IMR-90 (cell line): Measurements from ENCODE around the gene ZFR. TPM values are rescaled to one million over a fixed set of nuclear protein-coding genes. Genes with fewer than 3 reads are reported as not detected.

Experiments used
- ATAC-seq: fragments of 200-7000 bp; cut with Tn5 transposase; 2 replicates; pipeline ENCODE4 v1.9.1; 2020; ENCODE audit warnings: low read depth, mild to moderate bottlenecking, moderate library complexity
- BruUV-seq: library from RNA; stranded (reverse); fragments of 400-500 nt; replicated peaks from 2 replicates; lab custom pipeline; 2021; lab: Mats Ljungman, UMichigan
- CTCF ChIA-PET: fragments of 300-600 bp; formaldehyde crosslinking; extraction: SDS; loops from one replicate; lab custom pipeline; 2021; ENCODE audit warnings: antibody characterized with exemption; lab: Yijun Ruan, JAX
- POLR2A ChIA-PET: fragments of 300-600 bp; sonication (Branson Sonifier 250); formaldehyde crosslinking; loops from one replicate; lab custom pipeline; 2022; ENCODE audit warnings: antibody characterized with exemption; ENCODE audit not compliant: unreplicated experiment; lab: Charles Lee
- DNase-seq: peaks from one replicate; pipeline ENCODE4 v3.0.0; 2013
- H2AFZ ChIP-seq: replicated peaks from 2 replicates; pipeline ENCODE3; 2013; ENCODE audit warnings: low read length, mild to moderate bottlenecking; ENCODE audit not compliant: poor library complexity
- H2AK5ac ChIP-seq: 2 replicates; pipeline ENCODE4 v1.6.1; 2013; ENCODE audit warnings: low read depth, low read length, inconsistent platforms
- H2AK9ac ChIP-seq: replicated peaks from 2 replicates; pipeline ENCODE3; 2013; ENCODE audit warnings: mild to moderate bottlenecking, low read depth, low read length, moderate library complexity; ENCODE audit not compliant: poor library complexity
- H2BK120ac ChIP-seq: 2 replicates; pipeline ENCODE4 v1.6.1; 2013; ENCODE audit warnings: low read depth, low read length, inconsistent platforms
- H2BK15ac ChIP-seq: 3 replicates; pipeline ENCODE4 v1.6.1; 2013; ENCODE audit warnings: low read depth, low read length, inconsistent platforms
- H2BK20ac ChIP-seq: 2 replicates; pipeline ENCODE4 v1.6.1; 2013; ENCODE audit warnings: low read depth, mild to moderate bottlenecking, inconsistent platforms, low read length, moderate library complexity
- H2BK5ac ChIP-seq: 2 replicates; pipeline ENCODE4 v1.6.1; 2013; ENCODE audit warnings: mild to moderate bottlenecking, low read depth, low read length, inconsistent platforms; ENCODE audit not compliant: poor library complexity, severe bottlenecking
- H3K14ac ChIP-seq: replicated peaks from 2 replicates; pipeline ENCODE4 v1.6.1; 2013; ENCODE audit warnings: low read depth, low read length, inconsistent platforms
- H3K18ac ChIP-seq: 2 replicates; pipeline ENCODE4 v1.6.1; 2013; ENCODE audit warnings: low read depth, low read length, control low read depth
- H3K23ac ChIP-seq: 2 replicates; pipeline ENCODE4 v1.6.1; 2013; ENCODE audit warnings: low read depth, low read length, inconsistent platforms
- H3K27ac ChIP-seq: 2 replicates; pipeline ENCODE4 v1.5.1; 2013; ENCODE audit warnings: mild to moderate bottlenecking, control low read depth, low read length; ENCODE audit not compliant: insufficient read depth
- H3K27me3 ChIP-seq: 2 replicates; pipeline ENCODE4 v1.6.1; 2013; ENCODE audit warnings: low read length; ENCODE audit not compliant: control insufficient read depth, insufficient read depth
- H3K36me3 ChIP-seq: 2 replicates; pipeline ENCODE4 v1.6.1; 2013; ENCODE audit warnings: low read length, mixed read lengths; ENCODE audit not compliant: control insufficient read depth, insufficient read depth
- H3K4ac ChIP-seq: 2 replicates; pipeline ENCODE4 v1.6.1; 2013; ENCODE audit warnings: low read depth, low read length, inconsistent platforms
- H3K4me1 ChIP-seq: 2 replicates; pipeline ENCODE4 v1.6.1; 2013; ENCODE audit warnings: low read length, mixed read lengths; ENCODE audit not compliant: control insufficient read depth, insufficient read depth
- H3K4me2 ChIP-seq: 2 replicates; pipeline ENCODE4 v1.6.1; 2013; ENCODE audit warnings: low read depth, mild to moderate bottlenecking, control low read depth, low read length, moderate library complexity
- H3K4me3 ChIP-seq: 2 replicates; pipeline ENCODE4 v1.5.1; 2013; ENCODE audit warnings: low read depth, mild to moderate bottlenecking, control low read depth, low read length, moderate library complexity; ENCODE audit not compliant: insufficient read depth
- H3K56ac ChIP-seq: 2 replicates; pipeline ENCODE4 v1.6.1; 2013; ENCODE audit warnings: low read length, inconsistent platforms; ENCODE audit not compliant: insufficient read depth; ENCODE audit errors: extremely low read depth
- H3K79me1 ChIP-seq, 2 experiments: 2 replicates each; pipeline ENCODE4 v1.6.1; 2013; ENCODE audit warnings: low read length in 2 of 2, inconsistent platforms in 1 of 2, low read depth in 1 of 2
- H3K9ac ChIP-seq: 2 replicates; pipeline ENCODE4 v1.6.1; 2013; ENCODE audit warnings: low read depth, low read length, control low read depth
- H3K9me1 ChIP-seq: 2 replicates; pipeline ENCODE4 v1.6.1; 2013; ENCODE audit warnings: low read length, inconsistent platforms; ENCODE audit not compliant: insufficient read depth
- H3K9me3 ChIP-seq: 2 replicates; pipeline ENCODE4 v1.6.1; 2013; ENCODE audit warnings: low read length; ENCODE audit not compliant: control insufficient read depth, insufficient read depth
- H4K20me1 ChIP-seq: 2 replicates; pipeline ENCODE4 v1.6.1; 2013; ENCODE audit warnings: low read length, inconsistent platforms; ENCODE audit not compliant: insufficient read depth
- H4K5ac ChIP-seq: 2 replicates; pipeline ENCODE4 v1.6.1; 2013; ENCODE audit warnings: mild to moderate bottlenecking, low read depth, low read length, control low read depth
- H4K8ac ChIP-seq, 2 experiments: 2 replicates each; pipeline ENCODE4 v1.6.1; 2013; ENCODE audit warnings: low read depth in 2 of 2, low read length in 2 of 2, control low read depth in 1 of 2, inconsistent platforms in 1 of 2
- H4K91ac ChIP-seq: 2 replicates; pipeline ENCODE4 v1.6.1; 2013; ENCODE audit warnings: low read depth, low read length, inconsistent platforms; ENCODE audit not compliant: insufficient read depth
- BHLHE40 ChIP-seq: fragments of 150-350 bp; IDR thresholded peaks from 2 replicates; pipeline ENCODE4 v1.6.1; 2016; ENCODE audit warnings: mild to moderate bottlenecking, low read depth, low read length
- CEBPB ChIP-seq: IDR thresholded peaks from 2 replicates; pipeline ENCODE4 v1.6.1; 2012; ENCODE audit warnings: low read depth, low read length, improper control_type of control experiment
- CHD1 ChIP-seq: IDR thresholded peaks from 2 replicates; pipeline ENCODE4 v1.6.1; 2012; ENCODE audit warnings: low read depth, low read length, improper control_type of control experiment
- FOS ChIP-seq: fragments of 150-350 bp; IDR thresholded peaks from 2 replicates; pipeline ENCODE4 v1.6.1; 2016; ENCODE audit warnings: low read depth, low read length
- MAFK ChIP-seq: IDR thresholded peaks from 2 replicates; pipeline ENCODE4 v1.6.1; 2012; ENCODE audit warnings: low read depth, low read length, improper control_type of control experiment
- MAZ ChIP-seq: IDR thresholded peaks from 2 replicates; pipeline ENCODE4 v1.6.1; 2012; ENCODE audit warnings: low read depth, mild to moderate bottlenecking, low read length, improper control_type of control experiment, moderate library complexity, borderline replicate concordance
- NFE2L2 ChIP-seq: fragments of 150-350 bp; IDR thresholded peaks from 2 replicates; pipeline ENCODE4 v1.6.1; 2016; ENCODE audit warnings: low read depth, mild to moderate bottlenecking, low read length
- POLR2A ChIP-seq: IDR thresholded peaks from 2 replicates; pipeline ENCODE4 v1.6.1; 2012; ENCODE audit warnings: mild to moderate bottlenecking, low read depth, low read length
- RAD21 ChIP-seq: IDR thresholded peaks from 2 replicates; pipeline ENCODE4 v1.6.1; 2012; ENCODE audit warnings: low read length, improper control_type of control experiment
- RCOR1 ChIP-seq: IDR thresholded peaks from 2 replicates; pipeline ENCODE4 v1.6.1; 2012; ENCODE audit warnings: mild to moderate bottlenecking, low read length, improper control_type of control experiment; ENCODE audit not compliant: insufficient replicate concordance
- RFX5 ChIP-seq: IDR thresholded peaks from 2 replicates; pipeline ENCODE4 v1.8.0; 2012; ENCODE audit warnings: low read depth, mild to moderate bottlenecking, low read length, moderate library complexity
- SMC3 ChIP-seq: fragments of 150-350 bp; IDR thresholded peaks from 2 replicates; pipeline ENCODE4 v1.6.1; 2016; ENCODE audit warnings: low read depth, mild to moderate bottlenecking, antibody characterized with exemption, low read length, moderate library complexity
- dilution Hi-C: fragments of 300-500 bp; cut with HindIII; formaldehyde crosslinking; loops from one replicate; pipeline ENCODE4 v1.14.3; 2018; ENCODE audit warnings: low sequenced_read_pairs; ENCODE audit not compliant: unreplicated experiment
- in situ Hi-C: fragments of 300-500 bp; cut with MboI; formaldehyde crosslinking; loops from 3 replicates; pipeline ENCODE4 v1.14.3; 2019; ENCODE audit warnings: low sequenced_read_pairs, inconsistent platforms, mixed read lengths
- intact Hi-C: fragments of 100-400 bp; cut with micrococcal nuclease; formaldehyde crosslinking; loops from 2 replicates; pipeline ENCODE4 v1.10.0; 2022
- polyA plus RNA-seq, 3 experiments: library from polyadenylated mRNA; depleted of rRNA; stranded (reverse); fragments of >200 nt; gene quantifications; 2 replicates each; pipeline ENCODE4 v1.2.3, GENCODE V29; 2012; ENCODE audit warnings: low replicate concordance in 1 of 3
- total RNA-seq: library from RNA; depleted of rRNA; stranded (reverse); fragments of >200 nt; gene quantifications from 2 replicates; pipeline ENCODE4 v1.2.3, GENCODE V29; 2012
- TF ChIP-seq, protein P1 (sequence below): fragments of 150-350 bp; IDR thresholded peaks from 2 replicates; pipeline ENCODE4 v1.6.1; 2017; ENCODE audit warnings: mild to moderate bottlenecking, antibody characterized with exemption, low read length, low read depth
- TF ChIP-seq, protein P2 (sequence below): fragments of 150-350 bp; IDR thresholded peaks from 2 replicates; pipeline ENCODE4 v1.6.1; 2016; ENCODE audit warnings: low read depth, mild to moderate bottlenecking, low read length, moderate library complexity, borderline replicate concordance
- TF ChIP-seq, protein P3 (sequence below): conservative IDR thresholded peaks from 2 replicates; pipeline ENCODE4 v1.5.1; 2012; ENCODE audit warnings: mild to moderate bottlenecking, low read depth, low read length, improper control_type of control experiment

Gene ZFR
- total and polyA plus RNA-seq, 2 of the 4 experiments (the other 2 are of a cell fraction): 30.4 to 81.4 TPM

DNA sequence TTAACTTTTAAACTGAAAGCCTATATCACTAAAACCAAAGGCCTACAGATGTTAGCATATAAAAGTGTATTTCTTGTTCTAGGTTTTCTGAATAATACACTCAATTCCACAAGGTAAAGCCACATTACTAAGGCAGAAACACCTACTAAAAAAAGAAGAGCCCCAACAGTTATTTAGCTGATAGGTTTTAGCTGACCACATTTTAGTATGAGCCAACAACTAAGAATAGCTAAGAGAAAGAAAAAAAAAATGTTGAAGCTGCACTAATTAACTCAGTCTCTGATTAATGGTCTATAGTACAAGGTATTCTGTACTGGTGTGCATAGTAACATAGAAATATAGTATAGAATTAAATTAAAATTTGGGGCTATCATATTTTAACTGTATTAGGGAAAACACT, 23.5 kb downstream of the ZFR start:
- no peak overlapping the region; the same call in 1 of the 2 replicates for H3K27ac ChIP-seq
- no peak overlapping the region for H2BK120ac ChIP-seq
- TF ChIP-seq MAFK (no peak), RAD21 (no peak), NFE2L2 (no peak), RCOR1 (no peak), CHD1 (no peak), FOS (no peak), CEBPB (no peak), BHLHE40 (no peak), RFX5 (no peak), POLR2A (no peak), MAZ (no peak), SMC3 (no peak)
- TF ChIP-seq, protein P1, sequence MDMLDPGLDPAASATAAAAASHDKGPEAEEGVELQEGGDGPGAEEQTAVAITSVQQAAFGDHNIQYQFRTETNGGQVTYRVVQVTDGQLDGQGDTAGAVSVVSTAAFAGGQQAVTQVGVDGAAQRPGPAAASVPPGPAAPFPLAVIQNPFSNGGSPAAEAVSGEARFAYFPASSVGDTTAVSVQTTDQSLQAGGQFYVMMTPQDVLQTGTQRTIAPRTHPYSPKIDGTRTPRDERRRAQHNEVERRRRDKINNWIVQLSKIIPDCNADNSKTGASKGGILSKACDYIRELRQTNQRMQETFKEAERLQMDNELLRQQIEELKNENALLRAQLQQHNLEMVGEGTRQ: no peak
- TF ChIP-seq, protein P2, sequence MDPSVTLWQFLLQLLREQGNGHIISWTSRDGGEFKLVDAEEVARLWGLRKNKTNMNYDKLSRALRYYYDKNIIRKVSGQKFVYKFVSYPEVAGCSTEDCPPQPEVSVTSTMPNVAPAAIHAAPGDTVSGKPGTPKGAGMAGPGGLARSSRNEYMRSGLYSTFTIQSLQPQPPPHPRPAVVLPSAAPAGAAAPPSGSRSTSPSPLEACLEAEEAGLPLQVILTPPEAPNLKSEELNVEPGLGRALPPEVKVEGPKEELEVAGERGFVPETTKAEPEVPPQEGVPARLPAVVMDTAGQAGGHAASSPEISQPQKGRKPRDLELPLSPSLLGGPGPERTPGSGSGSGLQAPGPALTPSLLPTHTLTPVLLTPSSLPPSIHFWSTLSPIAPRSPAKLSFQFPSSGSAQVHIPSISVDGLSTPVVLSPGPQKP: no peak
- TF ChIP-seq, protein P3, sequence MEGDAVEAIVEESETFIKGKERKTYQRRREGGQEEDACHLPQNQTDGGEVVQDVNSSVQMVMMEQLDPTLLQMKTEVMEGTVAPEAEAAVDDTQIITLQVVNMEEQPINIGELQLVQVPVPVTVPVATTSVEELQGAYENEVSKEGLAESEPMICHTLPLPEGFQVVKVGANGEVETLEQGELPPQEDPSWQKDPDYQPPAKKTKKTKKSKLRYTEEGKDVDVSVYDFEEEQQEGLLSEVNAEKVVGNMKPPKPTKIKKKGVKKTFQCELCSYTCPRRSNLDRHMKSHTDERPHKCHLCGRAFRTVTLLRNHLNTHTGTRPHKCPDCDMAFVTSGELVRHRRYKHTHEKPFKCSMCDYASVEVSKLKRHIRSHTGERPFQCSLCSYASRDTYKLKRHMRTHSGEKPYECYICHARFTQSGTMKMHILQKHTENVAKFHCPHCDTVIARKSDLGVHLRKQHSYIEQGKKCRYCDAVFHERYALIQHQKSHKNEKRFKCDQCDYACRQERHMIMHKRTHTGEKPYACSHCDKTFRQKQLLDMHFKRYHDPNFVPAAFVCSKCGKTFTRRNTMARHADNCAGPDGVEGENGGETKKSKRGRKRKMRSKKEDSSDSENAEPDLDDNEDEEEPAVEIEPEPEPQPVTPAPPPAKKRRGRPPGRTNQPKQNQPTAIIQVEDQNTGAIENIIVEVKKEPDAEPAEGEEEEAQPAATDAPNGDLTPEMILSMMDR: no peak
- no peak overlapping the region for H4K91ac ChIP-seq
- intact Hi-C loops (no loop called here), in situ Hi-C loops (no loop called here), dilution Hi-C loops (no loop called here)
- H3K9me3 ChIP-seq: no peaks in the 10 kb centered on the region
- no peak overlapping the region for H3K23ac ChIP-seq
- no peaks in the 10 kb centered on the region for H3K27me3 ChIP-seq
- H3K14ac ChIP-seq: no peak overlapping the region
- no peak for DNase-seq
- H3K9me1 ChIP-seq: peaks cover 3% of the 10 kb centered on the region
- H3K4ac ChIP-seq: no peak overlapping the region
- no peak overlapping the region for H3K4me2 ChIP-seq
- H2AFZ ChIP-seq: no peak overlapping the region
- H4K20me1 ChIP-seq: peaks cover 50% of the 10 kb centered on the region
- H4K5ac ChIP-seq: no peak overlapping the region
- H3K79me1 ChIP-seq: peaks cover 21 to 47% of the 10 kb centered on the region in 2 experiments; a peak in 3 of 4 replicates
- no peak for ATAC-seq
- ChIA-PET CTCF (interaction anchor here (1.1 kb wide), 1 partner anchor 10 kb away, joined by 3 read pairs; no protein-coding TSS in a partner anchor), POLR2A (interaction anchor here (0.6 kb wide), 1 partner anchor 838 kb away, joined by 3 read pairs; no protein-coding TSS in a partner anchor)
- no peak overlapping the region for H2BK20ac ChIP-seq
- no TSS peak for BruUV-seq
- H3K18ac ChIP-seq: no peak overlapping the region
- H2BK5ac ChIP-seq: no peak overlapping the region
- H2AK9ac ChIP-seq: no peak overlapping the region
- no peak overlapping the region for H3K56ac ChIP-seq
- no peak overlapping the region for H2BK15ac ChIP-seq
- H3K9ac ChIP-seq: no peak overlapping the region
- peaks cover 16% of the 10 kb centered on the region for H3K36me3 ChIP-seq
- H2AK5ac ChIP-seq: no peak overlapping the region
- H4K8ac ChIP-seq: no peak overlapping the region
- peaks cover 5% of the 10 kb centered on the region for H3K4me1 ChIP-seq
- H3K4me3 ChIP-seq: no peak overlapping the region
